OCI-LY7 (cell line): ENCODE data around the gene HIPK3.

Source experiments
- CTCF ChIP-seq: fragments of 200-600 bp; sonication (generic); conservative IDR thresholded peaks from 2 replicates; pipeline ENCODE4 v1.5.1; 2014; ENCODE audit warnings: mild to moderate bottlenecking, antibody characterized with exemption, low read length, moderate library complexity, mixed read lengths
- EZH2phosphoT487 ChIP-seq: fragments of 200-600 bp; sonication (generic); IDR thresholded peaks from 2 replicates; pipeline ENCODE4 v1.6.1; 2018; ENCODE audit warnings: low read depth, borderline replicate concordance, mild to moderate bottlenecking, mixed run types, antibody characterized with exemption, low read length, moderate library complexity, mixed read lengths

GRCh38 chr11:33373636-33374035, 116.5 kb downstream of the HIPK3 start:
- TF ChIP-seq CTCF (no peak), EZH2phosphoT487 (no peak)
